Adrenal gland (tissue), 12 donors: ENCODE results near the gene OSBPL10. TPM values are rescaled to one million over a fixed set of nuclear protein-coding genes. Genes with fewer than 3 reads are reported as not detected.

Source experiments
- DNase-seq, 7 donors: peaks; one replicate each; pipeline ENCODE4 v3.0.0-alpha.2; 2019 to 2020
- H3K27ac ChIP-seq, 5 donors: fragments of 200-600 bp; sonication (generic) in 4 of 5; 1 replicate in 3 of 5; 2 replicates in 2 of 5; pipeline versions ENCODE4 v1.5.1 to v1.8.0; 2016 to 2020; ENCODE audit warnings: mild to moderate bottlenecking in 1 of 5
- H3K27me3 ChIP-seq: fragments of 200-600 bp; 2 replicates; pipeline ENCODE4 v1.8.0; 2021
- H3K36me3 ChIP-seq, 2 donors: fragments of 200-600 bp; replicated peaks in 1 of 2; 1 replicate in 1 of 2; 2 replicates in 1 of 2; pipeline versions ENCODE4 v1.5.1 to v1.8.0; 2018 to 2022
- H3K4me1 ChIP-seq, 2 donors: fragments of 200-600 bp; replicated peaks in 1 of 2; 1 replicate in 1 of 2; 2 replicates in 1 of 2; pipeline versions ENCODE4 v1.5.1 to v1.8.0; 2018 to 2021
- H3K4me3 ChIP-seq, 4 donors: fragments of 200-600 bp; sonication (generic) in 3 of 4; one replicate each; pipeline ENCODE4 v1.5.1; 2016 to 2018
- H3K9me3 ChIP-seq, 3 donors: fragments of 200-600 bp; sonication (generic) in 1 of 3; replicated peaks in 1 of 3; 1 replicate in 2 of 3; 2 replicates in 1 of 3; pipeline versions ENCODE4 v1.5.1 to v1.8.0; 2016 to 2021
- CTCF ChIP-seq, 6 experiments: fragments of 450-650 bp in 4 of 6; fragments of 200-600 bp in 2 of 6; sonication (generic) in 1 of 6; IDR thresholded peaks; 1 replicate in 5 of 6; 2 replicates in 1 of 6; pipeline versions ENCODE4 v1.5.1 to v1.8.0; 2016 to 2021; ENCODE audit warnings: antibody characterized with exemption in 6 of 6, mild to moderate bottlenecking in 2 of 6, moderate library complexity in 1 of 6
- POLR2A ChIP-seq, 2 donors: fragments of 450-650 bp; IDR thresholded peaks; one replicate each; pipeline ENCODE4 v1.6.1; 2017; ENCODE audit warnings: antibody characterized with exemption in 2 of 2, mild to moderate bottlenecking in 2 of 2, moderate library complexity in 1 of 2
- WGBS, 4 donors: extraction: QIAGEN DNeasy Blood & Tissue Kit in 2 of 4; methylation state at CpG; one replicate each; pipeline versions ENCODE4 v1.1.5 to v1.1.7; 2013 to 2017; 5-methylcytosine and 5-hydroxymethylcytosine counted together
- intact Hi-C, 2 donors: fragments of 100-400 bp; cut with DNase I; formaldehyde crosslinking; loops; one replicate each; pipeline versions ENCODE4 v1.14.1 to v1.15.0; 2022 to 2023
- polyA plus RNA-seq, 3 donors: library from polyadenylated mRNA; stranded (reverse); fragments of 200-250 nt in 2 of 3; fragments of 350-450 nt in 1 of 3; fragmentation: Illumina TruSeq in 1 of 3; extraction: RNeasy Lipid Tissue Mini Kit (QIAGEN cat#74804) in 1 of 3; gene quantifications; one replicate each; pipeline ENCODE4 v1.2.3, GENCODE V29; 2013 to 2014
- total RNA-seq, 9 donors: library from RNA; depleted of rRNA in 4 of 9; stranded (reverse); fragments of >200 nt in 4 of 9; fragments of 120-200 nt in 1 of 9; fragmentation: NEBNext Ultra II Directional in 1 of 9; extraction: Animal tissue kit (Norgen Biotek cat#: 25700) in 1 of 9; gene quantifications; one replicate each; pipeline versions ENCODE4 v1.1.0 to v1.2.4, GENCODE V29; 2013 to 2023
- donor health status: healthy with polysubstance abuse.
- donor health status: Bipolar disorder and iron deficiency.
- donor health status: DM: yes; HTN: yes; CAD: no.
- donor health status: DM: no; HTN: no; CAD: no.
- donor health status: DM: no; HTN: no; CAD: no.
- donor health status: DM: yes; HTN: yes; CAD: no.

The OSBPL10 gene
- total and polyA plus RNA-seq, 12 donors: 2.0 to 55.6 (median 9.4) TPM

GRCh38 chr3:31707286-31707685 lies 273.8 kb downstream of the OSBPL10 start:
- intact Hi-C loops: no loop called here
- Histone ChIP-seq H3K36me3 (no peaks in the 10 kb centered on the region), H3K27me3 (no peaks in the 10 kb centered on the region), H3K4me1 (peaks cover 10 to 12% of the 10 kb centered on the region in 2 donors), H3K4me3 (no peak overlapping the region), H3K9me3 (no peaks in the 10 kb centered on the region), H3K27ac (no peak overlapping the region)
- DNase-seq: no peak
- TF ChIP-seq CTCF (IDR thresholded peaks at IDR 0.05): no peak
- no peak for TF ChIP-seq POLR2A (IDR thresholded peaks at IDR 0.05)

- H3K4me3 ChIP-seq: no peak overlapping the region
- intact Hi-C loops: no loop called here
- no peaks in the 10 kb centered on the region for H3K27me3 ChIP-seq
- no peak overlapping the region for H3K27ac ChIP-seq
- peaks cover 10 to 12% of the 10 kb centered on the region in 2 donors for H3K4me1 ChIP-seq
- no peak for TF ChIP-seq CTCF (IDR thresholded peaks at IDR 0.05)
- TF ChIP-seq POLR2A (IDR thresholded peaks at IDR 0.05): no peak
- H3K36me3 ChIP-seq: no peaks in the 10 kb centered on the region
- WGBS, 4 donors: 79 to 83% (median 82%) methylated on average over 4 of the region's 4 CpGs
- H3K9me3 ChIP-seq: no peaks in the 10 kb centered on the region
- no peak for DNase-seq
These were observed 275.3 kb downstream of the OSBPL10 start for GRCh38 chr3:31705736-31706135.

- WGBS, 4 donors: 14 to 34% (median 28%) methylated on average over 4 to 7 of the region's 7 CpGs
- TF ChIP-seq CTCF (IDR thresholded peaks at IDR 0.05) (no peak), POLR2A (IDR thresholded peaks at IDR 0.05) (no peak)
- intact Hi-C loops: no loop called here
- Histone ChIP-seq H3K36me3 (no peaks in the 10 kb centered on the region), H3K4me1 (peaks cover 10 to 12% of the 10 kb centered on the region in 2 donors), H3K9me3 (no peaks in the 10 kb centered on the region), H3K27me3 (no peaks in the 10 kb centered on the region), H3K4me3 (no peak overlapping the region), H3K27ac (peak overlapping the region in 1 of 5 donors; percentile 64)
- DNase-seq: peak; percentile 82 to 90 (median 88)
These were observed 276.4 kb downstream of the OSBPL10 start for GRCh38 chr3:31704591-31705179.

GRCh38 chr3:31704156-31704555 lies 276.9 kb downstream of the OSBPL10 start:
- Histone ChIP-seq H3K27me3 (no peaks in the 10 kb centered on the region), H3K4me3 (no peak overlapping the region), H3K4me1 (peaks cover 10 to 12% of the 10 kb centered on the region in 2 donors), H3K36me3 (no peaks in the 10 kb centered on the region), H3K9me3 (no peaks in the 10 kb centered on the region), H3K27ac (peak overlapping the region in 1 of 5 donors; percentile 64)
- TF ChIP-seq CTCF (IDR thresholded peaks at IDR 0.05): no peak
- no peak for TF ChIP-seq POLR2A (IDR thresholded peaks at IDR 0.05)
- DNase-seq: no peak
- 77 to 95% (median 89%) methylated on average over 3 of the region's 3 CpGs for WGBS, 4 donors
- intact Hi-C loops: no loop called here
